Measurements from ENCODE around the gene SYNGAP1. TPM values are rescaled to one million over a fixed set of nuclear protein-coding genes. Genes with fewer than 3 reads are reported as not detected.
A peak's percentile ranks its signal among the peaks of the same experiment; 100 is the strongest.

SYNGAP1 gene
- polyA plus RNA-seq, 1 of the 3 experiments (the other 2 are of a cell fraction), result 8.8 TPM

DNA sequence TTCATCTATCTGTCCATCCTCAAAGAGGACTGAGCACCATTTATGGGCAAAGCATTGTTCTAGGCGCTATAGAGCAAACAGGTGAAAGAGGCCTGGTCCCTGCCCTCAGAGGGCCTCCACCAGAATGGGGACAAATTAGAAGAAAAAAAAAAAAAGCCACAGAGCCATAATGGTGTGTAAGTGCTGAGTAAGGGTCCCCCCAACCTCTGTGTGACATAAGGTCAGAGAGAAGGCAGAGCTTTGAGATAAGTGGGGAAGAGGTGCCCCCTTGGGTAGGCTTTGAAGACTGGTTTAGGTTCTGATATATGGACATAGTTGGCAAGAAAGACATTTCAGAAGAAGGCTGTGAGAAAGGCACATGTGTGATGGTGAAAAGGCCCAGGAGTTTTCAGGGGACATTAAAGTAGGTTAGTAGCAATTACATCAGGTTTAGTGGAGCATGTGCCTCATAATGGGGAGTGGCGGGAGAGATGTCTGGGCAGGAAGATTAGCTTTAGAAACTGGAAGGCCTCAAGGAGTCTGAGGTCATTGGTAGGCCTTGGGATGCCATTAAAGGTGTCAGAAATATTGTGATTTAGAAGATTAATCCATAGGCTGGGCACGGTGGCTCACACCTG is 19.2 kb downstream of the SYNGAP1 start:
- Histone ChIP-seq H4K20me1 (ENCODE audit: insufficient read depth) (no peaks in the 10 kb centered on the region), H3K4me2 (no peak overlapping the region), H3K9me3 (no peaks in the 10 kb centered on the region), H3K36me3 (replicated peaks in 1 of 2; ENCODE audit: control insufficient read depth in 1 of 2, insufficient read depth in 2 of 2, low read length in 1 of 2) (peaks cover 22 to 38% of the 10 kb centered on the region in 2 experiments), H3K27me3 (ENCODE audit: insufficient read depth) (no peaks in the 10 kb centered on the region), H3K4me3 (ENCODE audit: low read depth in 2 of 2, low read length in 1 of 2) (no peak overlapping the region), H3K9ac (no peak overlapping the region), H3K79me2 (ENCODE audit: insufficient read depth) (no peaks in the 10 kb centered on the region), H2AFZ (ENCODE audit: low read depth) (no peak overlapping the region), H3F3A (replicated peaks; ENCODE audit: insufficient read depth) (no peaks in the 10 kb centered on the region), H3K4me1 (ENCODE audit: control insufficient read depth in 1 of 2, insufficient read depth in 2 of 2, low read depth in 1 of 2, low read length in 1 of 2) (no peaks in the 10 kb centered on the region), H3K27ac (ENCODE audit: low read depth in 2 of 2, low read length in 1 of 2) (no peak overlapping the region), H3K9me2 (no peaks in the 10 kb centered on the region)
- TF ChIP-seq GABPA (IDR thresholded peaks at IDR 0.05; ENCODE audit: low read depth), result no peak
- POLR2A ChIA-PET, result no interaction called here
- 100% methylated on average over 3 of the region's 3 CpGs for WGBS (ENCODE audit: low lambda C conversion rate)
- CTCF ChIA-PET, result interaction anchor here (1.4 to 3.3 kb wide), 3 partner anchors 8 to 15 kb away, joined by 3 to 16 read pairs (median 4); partner anchors contain the start of gene ZBTB9
- peak; percentile 16 for DNase-seq

DNA sequence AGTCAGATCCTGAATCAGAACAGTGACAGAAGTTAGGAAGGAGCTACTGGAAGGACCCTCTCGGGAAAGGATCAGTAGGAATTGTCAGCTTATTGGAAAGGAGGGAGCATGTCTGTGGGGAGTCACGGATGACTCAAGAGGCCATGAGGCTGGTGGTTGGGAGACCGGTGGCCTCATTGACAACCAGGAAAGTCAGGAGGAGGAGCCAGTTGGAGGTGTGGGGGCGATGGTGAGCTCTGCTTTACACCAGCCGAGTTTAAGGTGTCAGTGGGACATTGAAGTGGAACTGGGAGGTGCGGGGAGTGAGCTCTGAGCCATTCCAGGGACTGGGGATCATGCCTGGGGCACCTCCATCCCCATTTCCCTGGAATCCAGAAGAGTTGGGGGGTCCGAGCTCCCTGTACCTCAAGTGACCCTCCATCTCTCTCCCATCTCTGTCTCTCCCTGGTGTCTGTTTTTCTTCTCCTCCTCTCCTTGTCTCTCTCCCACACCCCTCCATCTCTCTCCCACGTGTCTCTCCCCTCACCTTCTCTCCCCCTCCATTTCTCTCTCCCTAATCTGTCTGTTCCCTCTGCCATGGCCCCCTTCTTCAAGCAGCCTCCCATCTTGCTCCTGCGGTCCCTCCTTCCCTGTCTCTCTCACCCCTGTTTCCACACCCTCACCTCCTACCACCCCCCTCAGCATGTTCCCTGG is 20.2 kb downstream of the SYNGAP1 start:
- peaks cover 22 to 42% of the 10 kb centered on the region in 2 experiments for H3K36me3 ChIP-seq (replicated peaks in 1 of 2; ENCODE audit: control insufficient read depth in 1 of 2, insufficient read depth in 2 of 2, low read length in 1 of 2)
- no peak overlapping the region for H3K4me2 ChIP-seq
- no peak overlapping the region for H3K9ac ChIP-seq
- H3K9me3 ChIP-seq, result no peaks in the 10 kb centered on the region
- H2AFZ ChIP-seq (ENCODE audit: low read depth), result no peak overlapping the region
- H3K4me1 ChIP-seq (ENCODE audit: control insufficient read depth in 1 of 2, insufficient read depth in 2 of 2, low read depth in 1 of 2, low read length in 1 of 2), result no peaks in the 10 kb centered on the region
- 90% methylated on average over 7 of the region's 9 CpGs for WGBS (ENCODE audit: low lambda C conversion rate)
- ChIA-PET CTCF (interaction anchor here (1.4 to 3.3 kb wide), 3 partner anchors 9 to 14 kb away, joined by 3 to 16 read pairs (median 4); partner anchors contain the start of gene ZBTB9), POLR2A (no interaction called here)
- no peaks in the 10 kb centered on the region for H3K79me2 ChIP-seq (ENCODE audit: insufficient read depth)
- no peak for TF ChIP-seq TEAD4 (IDR thresholded peaks at IDR 0.05; ENCODE audit: borderline replicate concordance, insufficient read depth)
- no peak for TF ChIP-seq EP300 (IDR thresholded peaks at IDR 0.05; ENCODE audit: borderline replicate concordance in 1 of 2, low read depth in 1 of 2, low read length in 1 of 2)
- no peak for TF ChIP-seq RCOR1 (IDR thresholded peaks at IDR 0.05; ENCODE audit: low read length)
- no peak for TF ChIP-seq TCF12 (IDR thresholded peaks at IDR 0.05)
- no peak for TF ChIP-seq FOXM1 (IDR thresholded peaks at IDR 0.05; ENCODE audit: low read depth)
- TF ChIP-seq EZH2phosphoT487 (IDR thresholded peaks at IDR 0.05; ENCODE audit: borderline replicate concordance, low read depth), result no peak
- TF ChIP-seq, protein P1, sequence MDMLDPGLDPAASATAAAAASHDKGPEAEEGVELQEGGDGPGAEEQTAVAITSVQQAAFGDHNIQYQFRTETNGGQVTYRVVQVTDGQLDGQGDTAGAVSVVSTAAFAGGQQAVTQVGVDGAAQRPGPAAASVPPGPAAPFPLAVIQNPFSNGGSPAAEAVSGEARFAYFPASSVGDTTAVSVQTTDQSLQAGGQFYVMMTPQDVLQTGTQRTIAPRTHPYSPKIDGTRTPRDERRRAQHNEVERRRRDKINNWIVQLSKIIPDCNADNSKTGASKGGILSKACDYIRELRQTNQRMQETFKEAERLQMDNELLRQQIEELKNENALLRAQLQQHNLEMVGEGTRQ (IDR thresholded peaks at IDR 0.05; ENCODE audit: borderline replicate concordance, low read depth, low read length), result no peak
- no peak for TF ChIP-seq ELF1 (IDR thresholded peaks at IDR 0.05)
- TF ChIP-seq NRF1 (IDR thresholded peaks at IDR 0.05; ENCODE audit: low read depth, low read length), result no peak
- no peak for TF ChIP-seq FOXJ3 (CRISPR knock-in tag; IDR thresholded peaks at IDR 0.05)
- TF ChIP-seq, protein P2, sequence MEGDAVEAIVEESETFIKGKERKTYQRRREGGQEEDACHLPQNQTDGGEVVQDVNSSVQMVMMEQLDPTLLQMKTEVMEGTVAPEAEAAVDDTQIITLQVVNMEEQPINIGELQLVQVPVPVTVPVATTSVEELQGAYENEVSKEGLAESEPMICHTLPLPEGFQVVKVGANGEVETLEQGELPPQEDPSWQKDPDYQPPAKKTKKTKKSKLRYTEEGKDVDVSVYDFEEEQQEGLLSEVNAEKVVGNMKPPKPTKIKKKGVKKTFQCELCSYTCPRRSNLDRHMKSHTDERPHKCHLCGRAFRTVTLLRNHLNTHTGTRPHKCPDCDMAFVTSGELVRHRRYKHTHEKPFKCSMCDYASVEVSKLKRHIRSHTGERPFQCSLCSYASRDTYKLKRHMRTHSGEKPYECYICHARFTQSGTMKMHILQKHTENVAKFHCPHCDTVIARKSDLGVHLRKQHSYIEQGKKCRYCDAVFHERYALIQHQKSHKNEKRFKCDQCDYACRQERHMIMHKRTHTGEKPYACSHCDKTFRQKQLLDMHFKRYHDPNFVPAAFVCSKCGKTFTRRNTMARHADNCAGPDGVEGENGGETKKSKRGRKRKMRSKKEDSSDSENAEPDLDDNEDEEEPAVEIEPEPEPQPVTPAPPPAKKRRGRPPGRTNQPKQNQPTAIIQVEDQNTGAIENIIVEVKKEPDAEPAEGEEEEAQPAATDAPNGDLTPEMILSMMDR (IDR thresholded peaks at IDR 0.05), result no peak
- TF ChIP-seq, protein P3, sequence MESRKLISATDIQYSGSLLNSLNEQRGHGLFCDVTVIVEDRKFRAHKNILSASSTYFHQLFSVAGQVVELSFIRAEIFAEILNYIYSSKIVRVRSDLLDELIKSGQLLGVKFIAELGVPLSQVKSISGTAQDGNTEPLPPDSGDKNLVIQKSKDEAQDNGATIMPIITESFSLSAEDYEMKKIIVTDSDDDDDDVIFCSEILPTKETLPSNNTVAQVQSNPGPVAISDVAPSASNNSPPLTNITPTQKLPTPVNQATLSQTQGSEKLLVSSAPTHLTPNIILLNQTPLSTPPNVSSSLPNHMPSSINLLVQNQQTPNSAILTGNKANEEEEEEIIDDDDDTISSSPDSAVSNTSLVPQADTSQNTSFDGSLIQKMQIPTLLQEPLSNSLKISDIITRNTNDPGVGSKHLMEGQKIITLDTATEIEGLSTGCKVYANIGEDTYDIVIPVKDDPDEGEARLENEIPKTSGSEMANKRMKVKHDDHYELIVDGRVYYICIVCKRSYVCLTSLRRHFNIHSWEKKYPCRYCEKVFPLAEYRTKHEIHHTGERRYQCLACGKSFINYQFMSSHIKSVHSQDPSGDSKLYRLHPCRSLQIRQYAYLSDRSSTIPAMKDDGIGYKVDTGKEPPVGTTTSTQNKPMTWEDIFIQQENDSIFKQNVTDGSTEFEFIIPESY (IDR thresholded peaks at IDR 0.05; ENCODE audit: borderline replicate concordance, low read depth), result no peak
- no peak for TF ChIP-seq TAF1 (IDR thresholded peaks at IDR 0.05; ENCODE audit: borderline replicate concordance, low read depth, low read length)
- no peak for TF ChIP-seq GATA2 (CRISPR knock-in tag; IDR thresholded peaks at IDR 0.05)
- no peak for TF ChIP-seq RAD21 (IDR thresholded peaks at IDR 0.05; ENCODE audit: low read length)
- H3K27me3 ChIP-seq (ENCODE audit: insufficient read depth), result no peaks in the 10 kb centered on the region
- DNase-seq, result peak; percentile 9
- H3K9me2 ChIP-seq, result no peaks in the 10 kb centered on the region
- H3K27ac ChIP-seq (ENCODE audit: low read depth in 2 of 2, low read length in 1 of 2), result no peak overlapping the region
- H3K4me3 ChIP-seq (ENCODE audit: low read depth in 2 of 2, low read length in 1 of 2), result no peak overlapping the region
- no peaks in the 10 kb centered on the region for H3F3A ChIP-seq (replicated peaks; ENCODE audit: insufficient read depth)
- H4K20me1 ChIP-seq (ENCODE audit: insufficient read depth), result no peaks in the 10 kb centered on the region

All from SK-N-SH (cell line).